HG02610 (cell line): ENCODE data around the gene TCF12.
"Not testable (repeated sequence)": the region's sequence is repeated elsewhere in the genome, so short reads cannot be mapped to it uniquely, and the experiment has no call there.

Source experiments
- ATAC-seq: cut with Tn5 transposase; IDR thresholded peaks from one replicate; pipeline ENCODE4 v1.9.1; 2021; ENCODE audit warnings: mild to moderate bottlenecking, moderate library complexity; ENCODE audit not compliant: unreplicated experiment

The TCF12 gene

GRCh38 chr15:56915888-56916287 lies 2.6 kb upstream of the TCF12 start:
- no peak for ATAC-seq

GRCh38 chr15:56916825-56917477 lies 1.5 kb upstream of the TCF12 start:
- no peak for ATAC-seq

GRCh38 chr15:56917652-56918045 lies 795 bp upstream of the TCF12 start:
- no peak for ATAC-seq

- ATAC-seq = peak; percentile 31
These were observed 676 bp downstream of the TCF12 start for GRCh38 chr15:56919031-56919608.

GRCh38 chr15:56919609-56920366 lies 1.3 kb downstream of the TCF12 start:
- ATAC-seq = peak; percentile 5

- no peak for ATAC-seq
These were observed 1.9 kb downstream of the TCF12 start for GRCh38 chr15:56920367-56920627.

GRCh38 chr15:56923174-56923591 lies 4.7 kb downstream of the TCF12 start:
- no peak for ATAC-seq

GRCh38 chr15:56927816-56928215 lies 9.4 kb downstream of the TCF12 start:
- no peak for ATAC-seq

GRCh38 chr15:56929399-56929798 lies 11.0 kb downstream of the TCF12 start:
- no peak for ATAC-seq

GRCh38 chr15:56929933-56930332 lies 11.5 kb downstream of the TCF12 start:
- no peak for ATAC-seq

GRCh38 chr15:56930669-56931313 lies 12.3 kb downstream of the TCF12 start:
- no peak for ATAC-seq

GRCh38 chr15:56931639-56932508 lies 13.4 kb downstream of the TCF12 start:
- no peak for ATAC-seq

GRCh38 chr15:56932509-56932868 lies 14.0 kb downstream of the TCF12 start:
- not testable (repeated sequence) for ATAC-seq

GRCh38 chr15:56933410-56933809 lies 15.0 kb downstream of the TCF12 start:
- no peak for ATAC-seq

- ATAC-seq = no peak
These were observed 15.4 kb downstream of the TCF12 start for GRCh38 chr15:56933811-56934210.

GRCh38 chr15:56934269-56934668 lies 15.8 kb downstream of the TCF12 start:
- ATAC-seq = no peak

GRCh38 chr15:56936929-56937328 lies 18.5 kb downstream of the TCF12 start:
- no peak for ATAC-seq

GRCh38 chr15:56939257-56939656 lies 20.8 kb downstream of the TCF12 start:
- ATAC-seq = no peak

- ATAC-seq = no peak
These were observed 21.9 kb downstream of the TCF12 start for GRCh38 chr15:56940388-56940787.

- no peak for ATAC-seq
These were observed 23.7 kb downstream of the TCF12 start for GRCh38 chr15:56942118-56942517.

- no peak for ATAC-seq
These were observed 25.0 kb downstream of the TCF12 start for GRCh38 chr15:56943403-56943802.
